K562 (cell line): Measurements from ENCODE around the gene CLEC4M.

ENCODE experiments used
- KDM1A ChIP-seq, 2 experiments: fragments of 450-650 bp; IDR thresholded peaks; 2 replicates each; pipeline ENCODE4 v1.6.1; 2016; ENCODE audit warnings: mild to moderate bottlenecking in 2 of 2
- PML ChIP-seq: IDR thresholded peaks from 2 replicates; pipeline ENCODE4 v1.6.1; 2012; ENCODE audit warnings: low read length, inconsistent platforms
- TF ChIP-seq, protein P1 (sequence below): fragments of 150-350 bp; IDR thresholded peaks from 2 replicates; pipeline ENCODE4 v1.6.1; 2014; ENCODE audit warnings: low read depth, mild to moderate bottlenecking, low read length, borderline replicate concordance
- TF ChIP-seq, protein P2 (sequence below), 3 experiments: IDR thresholded peaks in 2 of 3; conservative IDR thresholded peaks in 1 of 3; 2 replicates each; pipeline ENCODE4 v1.5.1; 2011 to 2012; ENCODE audit warnings: low read length in 3 of 3, mild to moderate bottlenecking in 3 of 3, control low read depth in 2 of 3, improper control_type of control experiment in 1 of 3, inconsistent platforms in 1 of 3, low read depth in 1 of 3, mixed read lengths in 1 of 3, moderate library complexity in 1 of 3; ENCODE audit not compliant: insufficient read depth in 2 of 3
- TF ChIP-seq, protein P3 (sequence below): fragments of 200-800 bp; sonication (Bioruptor generic); IDR thresholded peaks from 2 replicates; pipeline ENCODE4 v1.6.1; 2017; ENCODE audit warnings: missing genetic modification characterization, missing compliant biosample characterization

DNA sequence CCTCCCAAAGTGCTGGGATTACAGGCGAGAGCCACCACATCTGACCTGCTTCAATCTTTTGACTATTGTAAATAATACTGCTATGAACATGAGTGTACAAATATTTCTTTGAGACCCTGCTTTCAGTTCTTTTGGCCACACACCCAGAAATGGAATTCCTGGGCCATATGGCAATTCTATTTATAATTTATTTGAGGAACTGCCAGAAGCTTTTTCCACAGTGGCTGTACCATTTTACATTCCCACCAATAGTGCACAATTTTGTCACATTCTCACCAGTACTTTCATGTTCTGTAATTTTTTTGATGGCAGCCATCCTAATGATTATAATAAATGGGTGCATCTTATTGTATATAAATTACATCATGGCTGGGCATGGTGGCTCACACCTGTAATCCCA lies 47.4 kb upstream of the CLEC4M start:
- TF ChIP-seq, protein P1, sequence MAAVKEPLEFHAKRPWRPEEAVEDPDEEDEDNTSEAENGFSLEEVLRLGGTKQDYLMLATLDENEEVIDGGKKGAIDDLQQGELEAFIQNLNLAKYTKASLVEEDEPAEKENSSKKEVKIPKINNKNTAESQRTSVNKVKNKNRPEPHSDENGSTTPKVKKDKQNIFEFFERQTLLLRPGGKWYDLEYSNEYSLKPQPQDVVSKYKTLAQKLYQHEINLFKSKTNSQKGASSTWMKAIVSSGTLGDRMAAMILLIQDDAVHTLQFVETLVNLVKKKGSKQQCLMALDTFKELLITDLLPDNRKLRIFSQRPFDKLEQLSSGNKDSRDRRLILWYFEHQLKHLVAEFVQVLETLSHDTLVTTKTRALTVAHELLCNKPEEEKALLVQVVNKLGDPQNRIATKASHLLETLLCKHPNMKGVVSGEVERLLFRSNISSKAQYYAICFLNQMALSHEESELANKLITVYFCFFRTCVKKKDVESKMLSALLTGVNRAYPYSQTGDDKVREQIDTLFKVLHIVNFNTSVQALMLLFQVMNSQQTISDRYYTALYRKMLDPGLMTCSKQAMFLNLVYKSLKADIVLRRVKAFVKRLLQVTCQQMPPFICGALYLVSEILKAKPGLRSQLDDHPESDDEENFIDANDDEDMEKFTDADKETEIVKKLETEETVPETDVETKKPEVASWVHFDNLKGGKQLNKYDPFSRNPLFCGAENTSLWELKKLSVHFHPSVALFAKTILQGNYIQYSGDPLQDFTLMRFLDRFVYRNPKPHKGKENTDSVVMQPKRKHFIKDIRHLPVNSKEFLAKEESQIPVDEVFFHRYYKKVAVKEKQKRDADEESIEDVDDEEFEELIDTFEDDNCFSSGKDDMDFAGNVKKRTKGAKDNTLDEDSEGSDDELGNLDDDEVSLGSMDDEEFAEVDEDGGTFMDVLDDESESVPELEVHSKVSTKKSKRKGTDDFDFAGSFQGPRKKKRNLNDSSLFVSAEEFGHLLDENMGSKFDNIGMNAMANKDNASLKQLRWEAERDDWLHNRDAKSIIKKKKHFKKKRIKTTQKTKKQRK = no peak
- TF ChIP-seq KDM1A (IDR thresholded peaks at IDR 0.05) (no peak), PML (no peak)
- TF ChIP-seq, protein P2, sequence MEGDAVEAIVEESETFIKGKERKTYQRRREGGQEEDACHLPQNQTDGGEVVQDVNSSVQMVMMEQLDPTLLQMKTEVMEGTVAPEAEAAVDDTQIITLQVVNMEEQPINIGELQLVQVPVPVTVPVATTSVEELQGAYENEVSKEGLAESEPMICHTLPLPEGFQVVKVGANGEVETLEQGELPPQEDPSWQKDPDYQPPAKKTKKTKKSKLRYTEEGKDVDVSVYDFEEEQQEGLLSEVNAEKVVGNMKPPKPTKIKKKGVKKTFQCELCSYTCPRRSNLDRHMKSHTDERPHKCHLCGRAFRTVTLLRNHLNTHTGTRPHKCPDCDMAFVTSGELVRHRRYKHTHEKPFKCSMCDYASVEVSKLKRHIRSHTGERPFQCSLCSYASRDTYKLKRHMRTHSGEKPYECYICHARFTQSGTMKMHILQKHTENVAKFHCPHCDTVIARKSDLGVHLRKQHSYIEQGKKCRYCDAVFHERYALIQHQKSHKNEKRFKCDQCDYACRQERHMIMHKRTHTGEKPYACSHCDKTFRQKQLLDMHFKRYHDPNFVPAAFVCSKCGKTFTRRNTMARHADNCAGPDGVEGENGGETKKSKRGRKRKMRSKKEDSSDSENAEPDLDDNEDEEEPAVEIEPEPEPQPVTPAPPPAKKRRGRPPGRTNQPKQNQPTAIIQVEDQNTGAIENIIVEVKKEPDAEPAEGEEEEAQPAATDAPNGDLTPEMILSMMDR (IDR thresholded peaks at IDR 0.05 in 2 of 3, conservative IDR thresholded peaks at IDR 0.05 in 1 of 3; ENCODE audit: insufficient read depth in 2 of 3, low read depth in 1 of 3, low read length in 3 of 3) = no peak
- TF ChIP-seq, protein P3, sequence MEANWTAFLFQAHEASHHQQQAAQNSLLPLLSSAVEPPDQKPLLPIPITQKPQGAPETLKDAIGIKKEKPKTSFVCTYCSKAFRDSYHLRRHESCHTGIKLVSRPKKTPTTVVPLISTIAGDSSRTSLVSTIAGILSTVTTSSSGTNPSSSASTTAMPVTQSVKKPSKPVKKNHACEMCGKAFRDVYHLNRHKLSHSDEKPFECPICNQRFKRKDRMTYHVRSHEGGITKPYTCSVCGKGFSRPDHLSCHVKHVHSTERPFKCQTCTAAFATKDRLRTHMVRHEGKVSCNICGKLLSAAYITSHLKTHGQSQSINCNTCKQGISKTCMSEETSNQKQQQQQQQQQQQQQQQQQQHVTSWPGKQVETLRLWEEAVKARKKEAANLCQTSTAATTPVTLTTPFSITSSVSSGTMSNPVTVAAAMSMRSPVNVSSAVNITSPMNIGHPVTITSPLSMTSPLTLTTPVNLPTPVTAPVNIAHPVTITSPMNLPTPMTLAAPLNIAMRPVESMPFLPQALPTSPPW (CRISPR knock-in tag) = no peak
